Colonic mucosa (tissue), 4 donors: ENCODE measurements around the gene CHRNA10. TPM values are rescaled to one million over a fixed set of nuclear protein-coding genes. Genes with fewer than 3 reads are reported as not detected.

Experiments
- DNase-seq: peaks from one replicate; pipeline ENCODE4 v3.0.0-alpha.2; 2020
- H3K27ac ChIP-seq: fragments of 200-600 bp; one replicate; pipeline ENCODE4 v1.8.0; 2021
- H3K27me3 ChIP-seq: fragments of 200-600 bp; one replicate; pipeline ENCODE4 v1.8.0; 2021
- H3K36me3 ChIP-seq: fragments of 200-600 bp; one replicate; pipeline ENCODE4 v1.8.0; 2021
- H3K4me1 ChIP-seq: fragments of 200-600 bp; one replicate; pipeline ENCODE4 v1.8.0; 2021; ENCODE audit warnings: mild to moderate bottlenecking
- H3K4me3 ChIP-seq: fragments of 200-600 bp; one replicate; pipeline ENCODE4 v1.8.0; 2021
- H3K9ac ChIP-seq, 2 donors: one replicate each; pipeline ENCODE4 v1.7.0; 2013; ENCODE audit warnings: control low read depth in 2 of 2, low read depth in 2 of 2, low read length in 2 of 2
- H3K9me3 ChIP-seq: fragments of 200-600 bp; one replicate; pipeline ENCODE4 v1.8.0; 2021
- CTCF ChIP-seq: fragments of 200-600 bp; IDR thresholded peaks from one replicate; pipeline ENCODE4 v1.8.0; 2022; ENCODE audit warnings: antibody characterized with exemption, mild to moderate bottlenecking
- intact Hi-C: fragments of 100-400 bp; cut with DNase I; formaldehyde crosslinking; loops from one replicate; pipeline ENCODE4 v1.14.1; 2022
- total RNA-seq, 2 donors: library from RNA; stranded (reverse); fragmentation: NEBNext Ultra II Directional in 1 of 2; extraction: Animal tissue kit (Norgen Biotek cat#: 25700) in 1 of 2; gene quantifications; one replicate each; pipeline ENCODE4 v1.2.1, GENCODE V29; 2021
- donor health status: healthy.
- donor health status: DM: no; HTN: no; CAD: no.
- donor health status: DM: no; HTN: no; CAD: no.

CHRNA10 gene
- total RNA-seq, 2 donors from 2014 or later: 1.4 to 2.4 TPM

GRCh38 chr11:3642071-3642951 is 28.9 kb downstream of the CHRNA10 start:
- no peaks in the 10 kb centered on the region for H3K4me1 ChIP-seq
- H3K27me3 ChIP-seq: peaks cover 16% of the 10 kb centered on the region
- intact Hi-C loops: no loop called here
- H3K4me3 ChIP-seq: peak overlapping the region; percentile 41
- no peaks in the 10 kb centered on the region for H3K36me3 ChIP-seq
- H3K9me3 ChIP-seq: no peaks in the 10 kb centered on the region
- peak overlapping the region in 1 of 2 donors; percentile 34 for H3K9ac ChIP-seq
- peak; percentile 74 for DNase-seq
- H3K27ac ChIP-seq: no peak overlapping the region
- TF ChIP-seq CTCF: no peak

- no peak for DNase-seq
- no peaks in the 10 kb centered on the region for H3K36me3 ChIP-seq
- H3K4me1 ChIP-seq: no peaks in the 10 kb centered on the region
- peaks cover 16% of the 10 kb centered on the region for H3K27me3 ChIP-seq
- no peak for TF ChIP-seq CTCF
- peak within 1 kb of the TSS; percentile 41 for H3K4me3 ChIP-seq
- H3K27ac ChIP-seq: no peak within 1 kb of the TSS
- H3K9me3 ChIP-seq: no peaks in the 10 kb centered on the region
- peak within 1 kb of the TSS in 1 of 2 donors; percentile 34 for H3K9ac ChIP-seq
- intact Hi-C loops: no loop called here
Observed at GRCh38 chr11:3641701-3642070, 29.5 kb downstream of the CHRNA10 start, which contains the start of gene ART5. ART5 (minus strand) TSS chr11:3641992; CDS start chr11:3641862, 130 bp downstream.

GRCh38 chr11:3641191-3641590 is 30.0 kb downstream of the CHRNA10 start:
- Histone ChIP-seq H3K36me3 (no peaks in the 10 kb centered on the region), H3K27me3 (peaks cover 16% of the 10 kb centered on the region), H3K9ac (no peak overlapping the region), H3K4me3 (no peak overlapping the region), H3K4me1 (no peaks in the 10 kb centered on the region), H3K27ac (no peak overlapping the region), H3K9me3 (no peaks in the 10 kb centered on the region)
- DNase-seq: no peak
- no peak for TF ChIP-seq CTCF
- intact Hi-C loops: no loop called here

- Histone ChIP-seq H3K4me1 (no peaks in the 10 kb centered on the region), H3K4me3 (no peak overlapping the region), H3K9ac (no peak overlapping the region), H3K9me3 (no peaks in the 10 kb centered on the region), H3K27ac (no peak overlapping the region), H3K27me3 (peaks cover 16% of the 10 kb centered on the region), H3K36me3 (no peaks in the 10 kb centered on the region)
- intact Hi-C loops: no loop called here
- no peak for TF ChIP-seq CTCF
- DNase-seq: no peak
Observed at GRCh38 chr11:3639841-3640240, 31.3 kb downstream of the CHRNA10 start.

- Histone ChIP-seq H3K4me3 (no peak overlapping the region), H3K4me1 (no peaks in the 10 kb centered on the region), H3K9ac (no peak overlapping the region), H3K27ac (no peak overlapping the region), H3K9me3 (no peaks in the 10 kb centered on the region), H3K36me3 (no peaks in the 10 kb centered on the region), H3K27me3 (peaks cover 16% of the 10 kb centered on the region)
- no peak for DNase-seq
- no peak for TF ChIP-seq CTCF
- intact Hi-C loops: no loop called here
Observed at GRCh38 chr11:3638513-3638912, 32.7 kb downstream of the CHRNA10 start.
